Ovary (tissue), 9 donors: ENCODE results near the gene ADGRV1. TPM values are rescaled to one million over a fixed set of nuclear protein-coding genes. Genes with fewer than 3 reads are reported as not detected.

Source experiments
- DNase-seq, 5 donors: peaks; one replicate each; pipeline ENCODE4 v3.0.0-alpha.2; 2019 to 2020
- H3K27ac ChIP-seq, 2 donors: fragments of 200-600 bp; one replicate each; pipeline versions ENCODE4 v1.5.1 to v1.8.0; 2019 to 2022
- H3K27me3 ChIP-seq: fragments of 200-600 bp; one replicate; pipeline ENCODE4 v1.8.0; 2022
- H3K36me3 ChIP-seq: fragments of 200-600 bp; sonication (generic); one replicate; pipeline ENCODE4 v1.5.1; 2019
- H3K4me1 ChIP-seq: one replicate; pipeline ENCODE4 v1.8.1; 2013; ENCODE audit warnings: mild to moderate bottlenecking, moderate library complexity; ENCODE audit not compliant: insufficient read depth
- H3K4me3 ChIP-seq: fragments of 200-600 bp; sonication (generic); one replicate; pipeline ENCODE4 v1.5.1; 2017
- H3K9me3 ChIP-seq, 2 donors: fragments of 200-600 bp in 1 of 2; sonication (generic) in 1 of 2; one replicate each; pipeline versions ENCODE4 v1.5.1 to v1.8.1; 2013 to 2019; ENCODE audit warnings: mild to moderate bottlenecking in 1 of 2, moderate library complexity in 1 of 2
- EP300 ChIP-seq: sonication (generic); formaldehyde crosslinking; IDR thresholded peaks from one replicate; pipeline ENCODE4 v1.6.1; 2017; ENCODE audit warnings: antibody characterized with exemption
- POLR2A ChIP-seq: fragments of 450-650 bp; IDR thresholded peaks from one replicate; pipeline ENCODE4 v1.6.1; 2017; ENCODE audit warnings: antibody characterized with exemption, mild to moderate bottlenecking, moderate library complexity
- WGBS, 3 donors: extraction: QIAGEN DNeasy Blood & Tissue Kit in 1 of 3; methylation state at CpG; one replicate each; pipeline versions ENCODE4 v1.1.5 to v1.1.7; 2013 to 2017; 5-methylcytosine and 5-hydroxymethylcytosine counted together
- intact Hi-C, 4 donors: fragments of 100-400 bp; cut with DNase I; formaldehyde crosslinking; loops; one replicate each; pipeline versions ENCODE4 v1.11.0 to v1.15.1; 2022 to 2023
- polyA plus RNA-seq, 2 donors: library from polyadenylated mRNA; stranded (reverse); fragments of 200-250 nt in 1 of 2; fragments of 350-450 nt in 1 of 2; fragmentation: Illumina TruSeq in 1 of 2; extraction: RNeasy Lipid Tissue Mini Kit (QIAGEN cat#74804) in 1 of 2; gene quantifications; one replicate each; pipeline ENCODE4 v1.2.3, GENCODE V29; 2013 to 2014
- total RNA-seq, 7 donors: library from RNA; depleted of rRNA in 2 of 7; stranded (reverse); fragments of >200 nt in 2 of 7; fragmentation: NEBNext Ultra II Directional in 3 of 7; extraction: Animal tissue kit (Norgen Biotek cat#: 25700) in 3 of 7; gene quantifications; one replicate each; pipeline versions ENCODE4 v1.1.0 to v1.2.4, GENCODE V29; 2016 to 2023
- TF ChIP-seq, protein P1 (sequence below), 3 donors: fragments of 450-650 bp in 2 of 3; fragments of 200-600 bp in 1 of 3; IDR thresholded peaks; one replicate each; pipeline versions ENCODE4 v1.5.1 to v1.8.0; 2016 to 2022; ENCODE audit warnings: antibody characterized with exemption in 3 of 3, mild to moderate bottlenecking in 1 of 3
- donor health status: DM: no; HTN: no; CAD: no; lungs with moderate emphysema.
- donor health status: DM: no; HTN: no; CAD: no.
- donor health status: Bipolar disorder and iron deficiency.
- donor health status: DM: yes; HTN: yes; CAD: no.
- donor health status: DM: no; HTN: no; CAD: no.
- donor health status: DM: yes; HTN: yes; CAD: no.

ADGRV1 gene
- total and polyA plus RNA-seq, 9 donors, result 0.21 to 2.7 (median 1.1) TPM

DNA sequence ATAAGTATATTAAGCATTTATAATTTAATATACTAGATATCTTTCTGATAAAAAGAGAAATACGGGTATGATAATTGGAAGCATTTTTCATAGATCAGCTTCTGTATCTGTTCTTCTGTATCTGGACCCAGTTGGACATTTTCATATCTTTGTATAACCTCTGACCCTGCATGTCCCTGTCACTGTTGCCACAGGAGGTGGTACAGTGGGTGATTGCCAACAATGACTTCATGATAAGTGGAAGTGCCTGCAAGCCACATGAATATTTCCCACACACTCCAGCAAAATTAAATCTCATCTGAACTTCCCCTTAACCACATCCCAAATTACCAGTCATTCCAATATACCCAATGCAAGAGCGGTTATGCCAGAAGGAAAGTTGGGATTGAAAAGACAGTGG lies 448.1 kb downstream of the ADGRV1 start:
- Histone ChIP-seq H3K4me3 (no peak overlapping the region), H3K36me3 (no peaks in the 10 kb centered on the region), H3K4me1 (no peaks in the 10 kb centered on the region), H3K27ac (no peak overlapping the region), H3K27me3 (no peaks in the 10 kb centered on the region), H3K9me3 (no peaks in the 10 kb centered on the region)
- intact Hi-C loops, result no loop called here
- TF ChIP-seq POLR2A, result no peak
- TF ChIP-seq EP300, result no peak
- TF ChIP-seq, protein P1, sequence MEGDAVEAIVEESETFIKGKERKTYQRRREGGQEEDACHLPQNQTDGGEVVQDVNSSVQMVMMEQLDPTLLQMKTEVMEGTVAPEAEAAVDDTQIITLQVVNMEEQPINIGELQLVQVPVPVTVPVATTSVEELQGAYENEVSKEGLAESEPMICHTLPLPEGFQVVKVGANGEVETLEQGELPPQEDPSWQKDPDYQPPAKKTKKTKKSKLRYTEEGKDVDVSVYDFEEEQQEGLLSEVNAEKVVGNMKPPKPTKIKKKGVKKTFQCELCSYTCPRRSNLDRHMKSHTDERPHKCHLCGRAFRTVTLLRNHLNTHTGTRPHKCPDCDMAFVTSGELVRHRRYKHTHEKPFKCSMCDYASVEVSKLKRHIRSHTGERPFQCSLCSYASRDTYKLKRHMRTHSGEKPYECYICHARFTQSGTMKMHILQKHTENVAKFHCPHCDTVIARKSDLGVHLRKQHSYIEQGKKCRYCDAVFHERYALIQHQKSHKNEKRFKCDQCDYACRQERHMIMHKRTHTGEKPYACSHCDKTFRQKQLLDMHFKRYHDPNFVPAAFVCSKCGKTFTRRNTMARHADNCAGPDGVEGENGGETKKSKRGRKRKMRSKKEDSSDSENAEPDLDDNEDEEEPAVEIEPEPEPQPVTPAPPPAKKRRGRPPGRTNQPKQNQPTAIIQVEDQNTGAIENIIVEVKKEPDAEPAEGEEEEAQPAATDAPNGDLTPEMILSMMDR (IDR thresholded peaks at IDR 0.05), result no peak
- DNase-seq, result no peak
- 94 to 98% (median 94%) methylated on average over 2 of the region's 2 CpGs for WGBS, 3 donors

DNA sequence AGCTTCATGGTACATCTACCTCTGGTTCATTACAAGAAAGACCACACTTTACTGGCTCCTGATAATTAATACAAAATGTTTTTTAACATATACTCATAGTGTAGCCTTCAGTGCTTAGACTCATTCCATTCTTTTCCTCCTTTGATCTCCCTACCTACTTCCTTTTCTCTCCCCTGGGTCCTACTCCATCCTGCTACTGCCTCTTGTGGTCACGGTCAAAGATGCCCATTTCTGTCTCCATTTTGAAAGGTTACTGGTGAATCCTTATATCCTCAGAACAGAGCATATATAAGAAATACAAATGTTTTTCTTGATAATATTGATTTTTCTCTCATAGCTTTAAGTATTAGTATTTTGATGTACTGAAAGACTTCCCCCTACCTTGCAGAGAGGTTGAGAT lies 448.7 kb downstream of the ADGRV1 start:
- no peak for DNase-seq
- no peaks in the 10 kb centered on the region for H3K27me3 ChIP-seq
- H3K36me3 ChIP-seq, result no peaks in the 10 kb centered on the region
- 96 to 97% (median 96%) methylated on average over 1 of the region's 1 CpG for WGBS, 3 donors
- H3K9me3 ChIP-seq, result no peaks in the 10 kb centered on the region
- intact Hi-C loops, result no loop called here
- no peak overlapping the region for H3K27ac ChIP-seq
- no peaks in the 10 kb centered on the region for H3K4me1 ChIP-seq
- no peak for TF ChIP-seq POLR2A
- TF ChIP-seq EP300, result no peak
- TF ChIP-seq, protein P1 (IDR thresholded peaks at IDR 0.05), result no peak
- no peak overlapping the region for H3K4me3 ChIP-seq

DNA sequence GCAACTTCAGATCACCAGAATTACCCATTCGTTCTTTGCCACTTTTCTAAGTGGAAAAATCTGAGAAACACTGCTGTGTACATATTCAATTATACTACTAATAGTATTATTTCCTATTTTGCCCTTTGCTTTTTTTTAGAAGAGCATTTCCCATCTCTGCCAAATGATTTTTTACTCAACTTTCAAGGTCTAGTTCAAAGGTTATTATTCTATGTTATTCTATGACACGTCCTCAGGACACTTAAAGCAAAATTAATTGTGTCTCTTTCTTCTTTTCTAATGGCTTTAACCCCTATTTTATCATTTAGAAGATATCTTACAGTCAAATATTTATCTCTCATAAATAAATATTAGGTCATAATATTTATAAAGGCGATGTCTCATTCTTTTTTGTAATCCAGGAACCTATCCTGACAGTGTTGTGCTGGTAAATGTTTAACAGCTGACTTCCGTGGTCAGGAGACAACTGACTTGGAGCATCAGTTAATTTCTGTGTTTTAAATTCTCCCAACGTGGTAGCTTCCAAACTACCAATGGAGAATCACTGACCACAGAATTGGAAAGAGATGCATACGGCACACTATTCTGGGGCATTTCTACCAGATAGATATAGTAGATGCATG lies 449.3 kb downstream of the ADGRV1 start:
- Histone ChIP-seq H3K27me3 (no peaks in the 10 kb centered on the region), H3K4me1 (no peaks in the 10 kb centered on the region), H3K4me3 (no peak overlapping the region), H3K36me3 (no peaks in the 10 kb centered on the region), H3K9me3 (no peaks in the 10 kb centered on the region), H3K27ac (no peak overlapping the region)
- intact Hi-C loops, result no loop called here
- TF ChIP-seq POLR2A, result no peak
- no peak for TF ChIP-seq EP300
- TF ChIP-seq, protein P1 (IDR thresholded peaks at IDR 0.05), result no peak
- 70 to 80% (median 78%) methylated on average over 6 of the region's 6 CpGs for WGBS, 3 donors
- no peak for DNase-seq

DNA sequence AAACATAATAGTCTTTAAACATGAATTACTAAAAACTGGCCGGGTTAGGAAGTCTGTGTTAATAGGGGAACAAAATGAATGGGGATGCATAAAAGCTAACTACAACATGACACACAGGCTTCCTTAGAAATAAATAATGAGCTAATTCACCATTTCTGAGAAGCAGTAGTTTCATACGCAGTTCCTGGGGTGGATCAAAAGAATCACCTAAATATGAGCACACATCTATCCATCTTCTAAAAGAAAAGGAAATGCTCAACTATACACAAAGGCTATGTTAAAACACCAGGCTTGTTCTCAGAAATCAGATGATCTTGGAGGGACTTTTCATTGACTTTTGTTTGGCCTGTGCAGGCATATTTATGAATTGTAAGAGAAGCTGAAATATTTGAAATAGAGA lies 451.5 kb downstream of the ADGRV1 start:
- WGBS, 3 donors, result 69 to 84% (median 79%) methylated on average over 2 of the region's 2 CpGs
- intact Hi-C loops, result no loop called here
- TF ChIP-seq POLR2A, result no peak
- TF ChIP-seq, protein P1 (IDR thresholded peaks at IDR 0.05), result no peak
- no peak for TF ChIP-seq EP300

More for the DNA sequence above, 451.5 kb downstream of the ADGRV1 start:
- Histone ChIP-seq H3K27me3 (no peaks in the 10 kb centered on the region), H3K4me3 (no peak overlapping the region), H3K36me3 (no peaks in the 10 kb centered on the region), H3K9me3 (no peaks in the 10 kb centered on the region), H3K27ac (no peak overlapping the region), H3K4me1 (no peaks in the 10 kb centered on the region)
- DNase-seq, result no peak
